HepG2 (cell line): Measurements from ENCODE around the gene CAMKK1. TPM values are rescaled to one million over a fixed set of nuclear protein-coding genes. Genes with fewer than 3 reads are reported as not detected.

Experiments
- ATAC-seq: fragments of 200-7000 bp; cut with Tn5 transposase; 3 replicates; pipeline ENCODE4 v1.9.1; 2020; ENCODE audit warnings: mild to moderate bottlenecking, moderate library complexity
- BruUV-seq: library from RNA; stranded (reverse); fragments of 400-500 nt; replicated peaks from 2 replicates; lab custom pipeline; 2021; lab: Mats Ljungman, UMichigan
- CTCF ChIA-PET: fragments of 300-600 bp; formaldehyde crosslinking; extraction: SDS; loops from one replicate; lab custom pipeline; 2021; ENCODE audit warnings: low total read pairs, inconsistent platforms, low intra/inter-chr PET ratio; lab: Yijun Ruan, JAX
- POLR2A ChIA-PET: fragments of 350-600 bp; sonication (Branson Sonifier 250); formaldehyde crosslinking; loops from one replicate; lab custom pipeline; 2020; ENCODE audit warnings: antibody characterized with exemption, inconsistent platforms; lab: Yijun Ruan, JAX
- DNase-seq: peaks from one replicate; pipeline ENCODE4 v3.0.0-alpha.2; 2015; ENCODE audit warnings: low spot score
- FAIRE-seq: peaks from 3 replicates; lab custom pipeline; 2011; peaks lifted over from hg19 to GRCh38; lab: Jason Lieb, UNC
- H2AFZ ChIP-seq: one replicate; pipeline ENCODE4 v1.6.1; 2011; ENCODE audit warnings: low read length, inconsistent platforms
- H3K27ac ChIP-seq: fragments of 300-600 bp; 3 replicates; pipeline ENCODE4 v1.8.0; 2011; ENCODE audit warnings: mixed run types, mild to moderate bottlenecking, mixed read lengths, low read length, inconsistent platforms; ENCODE audit not compliant: insufficient read depth; ENCODE audit errors: extremely low read length
- H3K27me3 ChIP-seq, 2 experiments: fragments of 200-600 bp in 1 of 2; 2 replicates in 1 of 2; 3 replicates in 1 of 2; pipeline versions ENCODE4 v1.6.0 to v1.8.0; 2011; ENCODE audit warnings: low read length in 2 of 2, mild to moderate bottlenecking in 2 of 2, moderate library complexity in 2 of 2, inconsistent platforms in 1 of 2; ENCODE audit not compliant: insufficient read depth in 2 of 2, control insufficient read depth in 1 of 2
- H3K36me3 ChIP-seq, 2 experiments: fragments of 200-600 bp in 1 of 2; replicated peaks in 1 of 2; 2 replicates in 1 of 2; 3 replicates in 1 of 2; pipeline versions ENCODE4 v1.5.1 to v1.8.0; 2011; ENCODE audit warnings: low read length in 2 of 2, inconsistent platforms in 1 of 2; ENCODE audit not compliant: insufficient read depth in 2 of 2, control insufficient read depth in 1 of 2
- H3K4me1 ChIP-seq: 2 replicates; pipeline ENCODE4 v1.5.1; 2012; ENCODE audit warnings: low read length, inconsistent platforms; ENCODE audit not compliant: insufficient read depth
- H3K4me2 ChIP-seq: 2 replicates; pipeline ENCODE4 v1.6.0; 2011; ENCODE audit warnings: low read depth, low read length, inconsistent platforms
- H3K4me3 ChIP-seq, 3 experiments: fragments of 200-600 bp in 1 of 3; sonication (generic), shearing (Covaris generic) in 1 of 3; replicated peaks in 1 of 3; 2 replicates each; pipeline ENCODE4 v1.5.1; 2011 to 2016; ENCODE audit warnings: low read length in 3 of 3, inconsistent platforms in 2 of 3, low read depth in 2 of 3, mild to moderate bottlenecking in 2 of 3, control low read depth in 1 of 3, mixed read lengths in 1 of 3; ENCODE audit not compliant: insufficient read depth in 1 of 3
- H3K79me2 ChIP-seq: one replicate; pipeline ENCODE4 v1.6.1; 2011; ENCODE audit warnings: low read length, inconsistent platforms; ENCODE audit not compliant: insufficient read depth
- H3K9ac ChIP-seq: 2 replicates; pipeline ENCODE4 v1.6.0; 2011; ENCODE audit warnings: mild to moderate bottlenecking, low read depth, low read length, inconsistent platforms; ENCODE audit not compliant: insufficient read depth
- H3K9me3 ChIP-seq: 2 replicates; pipeline ENCODE4 v1.5.1; 2012; ENCODE audit warnings: mild to moderate bottlenecking, low read length
- H4K20me1 ChIP-seq: 2 replicates; pipeline ENCODE4 v1.6.0; 2011; ENCODE audit warnings: inconsistent platforms, mild to moderate bottlenecking, low read length, moderate library complexity; ENCODE audit not compliant: insufficient read depth
- BCLAF1 ChIP-seq: fragments of 450-650 bp; IDR thresholded peaks from 2 replicates; pipeline ENCODE4 v1.6.1; 2017; ENCODE audit warnings: mild to moderate bottlenecking
- NFYB ChIP-seq: sonication (generic); formaldehyde crosslinking; IDR thresholded peaks from 2 replicates; pipeline ENCODE4 v1.4.0; 2020; ENCODE audit warnings: missing genetic modification reagents
- NFYC ChIP-seq: IDR thresholded peaks from 2 replicates; pipeline ENCODE4 v1.6.1; 2016; ENCODE audit warnings: missing genetic modification reagents, missing compliant biosample characterization
- ZNF3 ChIP-seq: IDR thresholded peaks from 2 replicates; pipeline ENCODE4 v1.7.0; 2017; ENCODE audit warnings: inconsistent platforms
- ZNF605 ChIP-seq: sonication (generic); formaldehyde crosslinking; IDR thresholded peaks from 2 replicates; pipeline ENCODE4 v1.8.0; 2022; ENCODE audit warnings: mild to moderate bottlenecking, missing genetic modification reagents
- ZNF652 ChIP-seq: IDR thresholded peaks from 2 replicates; pipeline ENCODE4 v1.6.1; 2016; ENCODE audit warnings: low read depth, borderline replicate concordance
- ZNF720 ChIP-seq: sonication (generic); formaldehyde crosslinking; IDR thresholded peaks from 2 replicates; pipeline ENCODE4 v1.4.0; 2020; ENCODE audit warnings: missing genetic modification reagents
- WGBS: methylation state at CpG from one replicate; pipeline ENCODE4 v1.1.6; 2017; ENCODE audit warnings: low lambda C conversion rate; 5-methylcytosine and 5-hydroxymethylcytosine counted together
- in situ Hi-C: cut with HindIII; loops from 2 replicates; pipeline ENCODE4 v1.10.0; 2017; ENCODE audit warnings: low pct_unique_long_range_greater_than_20kb; ENCODE audit not compliant: extremely low pct_ligation_motif_present
- intact Hi-C: fragments of 100-400 bp; cut with micrococcal nuclease; formaldehyde crosslinking; loops from one replicate; pipeline ENCODE4 v1.10.0; 2022; ENCODE audit not compliant: unreplicated experiment
- polyA plus RNA-seq, 8 experiments: library from polyadenylated mRNA; depleted of rRNA in 3 of 8; stranded (reverse) in 7 of 8; unstranded in 1 of 8; fragments of >200 nt; fragmentation: Illumina TruSeq in 4 of 8; extraction: Trizol in 4 of 8; gene quantifications; 2 replicates each; pipeline versions ENCODE4 v1.2.1 to v1.2.3, GENCODE V29; 2011 to 2016; ENCODE audit warnings: low read depth in 4 of 8, missing spikeins in 1 of 8, mixed read lengths in 1 of 8; ENCODE audit not compliant: insufficient read depth in 1 of 8
- total RNA-seq, 5 experiments: library from RNA; depleted of rRNA; stranded (reverse); fragments of >200 nt; fragmentation: Illumina TruSeq; extraction: Trizol; gene quantifications; 2 replicates each; pipeline ENCODE4 v1.2.3, GENCODE V29; 2016; ENCODE audit warnings: low read depth in 1 of 5

Gene CAMKK1
- total and polyA plus RNA-seq, 2 of the 13 experiments (the other 11 are each of a cell fraction or from before 2014, with no cell fraction given), result 1.5 to 1.6 TPM

- no peak overlapping the region for H3K9ac ChIP-seq
- WGBS, result 47% methylated on average over 30 of the region's 30 CpGs
- ChIA-PET POLR2A (no interaction called here), CTCF (no interaction called here)
- H3K9me3 ChIP-seq, result no peaks in the 10 kb centered on the region
- H3K36me3 ChIP-seq, result no peaks in the 10 kb centered on the region
- no peak for ATAC-seq
- no peak overlapping the region for H2AFZ ChIP-seq
- BruUV-seq, result no TSS peak
- no peaks in the 10 kb centered on the region for H4K20me1 ChIP-seq
- FAIRE-seq, result no peak
- in situ Hi-C loops (loop anchor here (5.0 to 10.0 kb wide), 2 partner anchors 44 to 163 kb away; no protein-coding TSS in a partner anchor), intact Hi-C loops (no loop called here)
- no peak overlapping the region for H3K27ac ChIP-seq
- peak; percentile 59 for TF ChIP-seq NFYC (CRISPR knock-in tag)
- TF ChIP-seq NFYB (CRISPR knock-in tag), result peak; percentile 63
- TF ChIP-seq ZNF605, result no peak
- no peaks in the 10 kb centered on the region for H3K79me2 ChIP-seq
- no peak for DNase-seq
- peaks cover 2 to 30% of the 10 kb centered on the region in 2 experiments; a peak in 4 of 5 replicates for H3K27me3 ChIP-seq
- H3K4me2 ChIP-seq, result no peak overlapping the region
- peaks cover 19% of the 10 kb centered on the region for H3K4me1 ChIP-seq
- H3K4me3 ChIP-seq, result no peak overlapping the region
Measured at GRCh38 chr17:3911271-3912053, 18.6 kb upstream of the CAMKK1 start.

- H3K79me2 ChIP-seq, result no peaks in the 10 kb centered on the region
- DNase-seq, result no peak
- no peak overlapping the region for H3K27ac ChIP-seq
- peaks cover 10% of the 10 kb centered on the region for H3K4me1 ChIP-seq
- ChIA-PET POLR2A (interaction anchor here (0.7 kb wide), 1 partner anchor 15 kb away, joined by 3 read pairs; no protein-coding TSS in a partner anchor), CTCF (no interaction called here)
- peaks cover 2 to 28% of the 10 kb centered on the region in 2 experiments for H3K27me3 ChIP-seq
- no peak for FAIRE-seq
- H3K9ac ChIP-seq, result no peak overlapping the region
- H3K9me3 ChIP-seq, result no peaks in the 10 kb centered on the region
- no peak for ATAC-seq
- H3K36me3 ChIP-seq, result no peaks in the 10 kb centered on the region
- intact Hi-C loops (no loop called here), in situ Hi-C loops (loop anchor here (5.0 to 10.0 kb wide), 2 partner anchors 43 to 164 kb away; no protein-coding TSS in a partner anchor)
- no peak overlapping the region for H3K4me2 ChIP-seq
- TF ChIP-seq BCLAF1 (no peak), ZNF720 (no peak), ZNF652 (CRISPR knock-in tag) (no peak), ZNF3 (CRISPR knock-in tag) (peak; percentile 89)
- TF ChIP-seq, all 625 proteins: peak for 1
- Histone ChIP-seq H2AFZ (no peak overlapping the region), H4K20me1 (no peaks in the 10 kb centered on the region), H3K4me3 (no peak overlapping the region)
- WGBS, result 58% methylated on average over 10 of the region's 11 CpGs
- no TSS peak for BruUV-seq
Measured at GRCh38 chr17:3910420-3911270, 17.8 kb upstream of the CAMKK1 start.
